ENCODE measurements around the gene KCTD7. TPM values are rescaled to one million over a fixed set of nuclear protein-coding genes. Genes with fewer than 3 reads are reported as not detected.

The KCTD7 gene
- total and polyA plus RNA-seq, 2 of the 13 experiments (the other 11 are each of a cell fraction or from before 2014, with no cell fraction given) = 7.3 to 13.5 TPM

DNA sequence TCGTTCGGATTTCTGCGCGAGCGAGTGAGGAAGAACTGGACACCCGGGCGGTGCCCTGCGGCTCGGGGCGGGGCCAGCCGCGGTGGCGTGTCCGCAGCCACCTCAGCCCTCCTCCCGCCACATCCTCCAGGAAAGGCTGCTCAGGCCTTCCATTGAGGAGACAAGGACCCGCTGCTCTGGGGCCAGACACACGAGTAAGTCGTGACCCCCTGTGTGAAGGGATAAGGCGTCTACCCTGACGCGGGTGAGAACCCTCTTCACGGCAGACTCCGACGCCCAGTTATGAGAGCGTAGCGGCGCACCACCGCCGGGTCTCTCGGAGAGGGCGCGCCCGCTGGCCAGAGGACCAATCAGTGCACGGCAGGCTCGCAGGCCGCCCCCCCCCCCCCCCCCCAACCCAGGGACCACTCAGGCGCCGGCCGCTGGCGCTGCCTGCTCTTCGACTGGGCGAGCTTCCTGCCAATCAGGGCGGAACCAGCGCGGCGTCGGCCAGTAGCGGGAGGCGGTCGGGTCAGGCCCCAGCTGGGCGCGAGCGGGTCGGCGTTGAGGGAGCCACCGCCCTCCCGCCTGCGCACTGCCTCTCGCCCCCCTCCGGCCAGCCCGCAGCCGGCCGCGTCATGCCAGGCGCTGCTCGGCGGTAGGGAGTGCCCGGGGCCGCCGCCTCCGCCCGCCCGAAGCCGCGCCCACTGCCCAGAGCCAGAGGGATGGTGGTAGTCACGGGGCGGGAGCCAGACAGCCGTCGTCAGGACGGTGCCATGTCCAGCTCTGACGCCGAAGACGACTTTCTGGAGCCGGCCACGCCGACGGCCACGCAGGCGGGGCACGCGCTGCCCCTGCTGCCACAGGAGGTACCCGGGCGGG lies at the start of gene KCTD7 (continued):
- TF ChIP-seq KAT7 (CRISPR knock-in tag; IDR thresholded peaks at IDR 0.05; ENCODE audit: borderline replicate concordance) (peak; percentile 61; the same call in 1 of the 2 replicates), ZBTB42 (CRISPR knock-in tag; IDR thresholded peaks at IDR 0.05) (no peak), ZFP62 (CRISPR knock-in tag; IDR thresholded peaks at IDR 0.05) (no peak), ZNF883 (CRISPR knock-in tag; IDR thresholded peaks at IDR 0.05; ENCODE audit: not compliant biosample characterization) (no peak), PHF20 (CRISPR knock-in tag; IDR thresholded peaks at IDR 0.05) (peak; percentile 30; the same call in 1 of the 2 replicates), ZFX (CRISPR knock-in tag; IDR thresholded peaks at IDR 0.05; ENCODE audit: low read depth) (peak; percentile 92), SP4 (CRISPR knock-in tag; IDR thresholded peaks at IDR 0.05) (peak; percentile 69), ZKSCAN1 (IDR thresholded peaks at IDR 0.05; ENCODE audit: low read length) (no peak), ZNF136 (CRISPR knock-in tag; IDR thresholded peaks at IDR 0.05; ENCODE audit: low read depth) (0 out of 2 replicates have a peak, but pooled peaks have one; percentile 71), EEA1 (CRISPR knock-in tag; IDR thresholded peaks at IDR 0.05; ENCODE audit: borderline replicate concordance) (no peak), TOPORS (CRISPR knock-in tag; IDR thresholded peaks at IDR 0.05) (peak; percentile 72; the same call in 1 of the 2 replicates), RNF2 (conservative IDR thresholded peaks at IDR 0.05; ENCODE audit: low read depth) (no peak), ZNF746 (CRISPR knock-in tag; IDR thresholded peaks at IDR 0.05) (peak; percentile 83), SOX5 (CRISPR knock-in tag; IDR thresholded peaks at IDR 0.05; ENCODE audit: borderline replicate concordance) (no peak), HMG20B (CRISPR knock-in tag; conservative IDR thresholded peaks at IDR 0.05) (no peak)
- TF ChIP-seq, protein P1, sequence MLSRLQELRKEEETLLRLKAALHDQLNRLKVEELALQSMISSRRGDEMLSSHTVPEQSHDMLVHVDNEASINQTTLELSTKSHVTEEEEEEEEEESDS (CRISPR knock-in tag; IDR thresholded peaks at IDR 0.05; ENCODE audit: borderline replicate concordance) = 0 out of 2 replicates have a peak, but pooled peaks have one; percentile 32
- TF ChIP-seq, protein P2, sequence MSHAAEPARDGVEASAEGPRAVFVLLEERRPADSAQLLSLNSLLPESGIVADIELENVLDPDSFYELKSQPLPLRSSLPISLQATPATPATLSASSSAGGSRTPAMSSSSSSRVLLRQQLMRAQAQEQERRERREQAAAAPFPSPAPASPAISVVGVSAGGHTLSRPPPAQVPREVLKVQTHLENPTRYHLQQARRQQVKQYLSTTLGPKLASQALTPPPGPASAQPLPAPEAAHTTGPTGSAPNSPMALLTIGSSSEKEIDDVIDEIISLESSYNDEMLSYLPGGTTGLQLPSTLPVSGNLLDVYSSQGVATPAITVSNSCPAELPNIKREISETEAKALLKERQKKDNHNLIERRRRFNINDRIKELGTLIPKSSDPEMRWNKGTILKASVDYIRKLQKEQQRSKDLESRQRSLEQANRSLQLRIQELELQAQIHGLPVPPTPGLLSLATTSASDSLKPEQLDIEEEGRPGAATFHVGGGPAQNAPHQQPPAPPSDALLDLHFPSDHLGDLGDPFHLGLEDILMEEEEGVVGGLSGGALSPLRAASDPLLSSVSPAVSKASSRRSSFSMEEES (CRISPR knock-in tag; IDR thresholded peaks at IDR 0.05) = no peak
- TF ChIP-seq, protein P3, sequence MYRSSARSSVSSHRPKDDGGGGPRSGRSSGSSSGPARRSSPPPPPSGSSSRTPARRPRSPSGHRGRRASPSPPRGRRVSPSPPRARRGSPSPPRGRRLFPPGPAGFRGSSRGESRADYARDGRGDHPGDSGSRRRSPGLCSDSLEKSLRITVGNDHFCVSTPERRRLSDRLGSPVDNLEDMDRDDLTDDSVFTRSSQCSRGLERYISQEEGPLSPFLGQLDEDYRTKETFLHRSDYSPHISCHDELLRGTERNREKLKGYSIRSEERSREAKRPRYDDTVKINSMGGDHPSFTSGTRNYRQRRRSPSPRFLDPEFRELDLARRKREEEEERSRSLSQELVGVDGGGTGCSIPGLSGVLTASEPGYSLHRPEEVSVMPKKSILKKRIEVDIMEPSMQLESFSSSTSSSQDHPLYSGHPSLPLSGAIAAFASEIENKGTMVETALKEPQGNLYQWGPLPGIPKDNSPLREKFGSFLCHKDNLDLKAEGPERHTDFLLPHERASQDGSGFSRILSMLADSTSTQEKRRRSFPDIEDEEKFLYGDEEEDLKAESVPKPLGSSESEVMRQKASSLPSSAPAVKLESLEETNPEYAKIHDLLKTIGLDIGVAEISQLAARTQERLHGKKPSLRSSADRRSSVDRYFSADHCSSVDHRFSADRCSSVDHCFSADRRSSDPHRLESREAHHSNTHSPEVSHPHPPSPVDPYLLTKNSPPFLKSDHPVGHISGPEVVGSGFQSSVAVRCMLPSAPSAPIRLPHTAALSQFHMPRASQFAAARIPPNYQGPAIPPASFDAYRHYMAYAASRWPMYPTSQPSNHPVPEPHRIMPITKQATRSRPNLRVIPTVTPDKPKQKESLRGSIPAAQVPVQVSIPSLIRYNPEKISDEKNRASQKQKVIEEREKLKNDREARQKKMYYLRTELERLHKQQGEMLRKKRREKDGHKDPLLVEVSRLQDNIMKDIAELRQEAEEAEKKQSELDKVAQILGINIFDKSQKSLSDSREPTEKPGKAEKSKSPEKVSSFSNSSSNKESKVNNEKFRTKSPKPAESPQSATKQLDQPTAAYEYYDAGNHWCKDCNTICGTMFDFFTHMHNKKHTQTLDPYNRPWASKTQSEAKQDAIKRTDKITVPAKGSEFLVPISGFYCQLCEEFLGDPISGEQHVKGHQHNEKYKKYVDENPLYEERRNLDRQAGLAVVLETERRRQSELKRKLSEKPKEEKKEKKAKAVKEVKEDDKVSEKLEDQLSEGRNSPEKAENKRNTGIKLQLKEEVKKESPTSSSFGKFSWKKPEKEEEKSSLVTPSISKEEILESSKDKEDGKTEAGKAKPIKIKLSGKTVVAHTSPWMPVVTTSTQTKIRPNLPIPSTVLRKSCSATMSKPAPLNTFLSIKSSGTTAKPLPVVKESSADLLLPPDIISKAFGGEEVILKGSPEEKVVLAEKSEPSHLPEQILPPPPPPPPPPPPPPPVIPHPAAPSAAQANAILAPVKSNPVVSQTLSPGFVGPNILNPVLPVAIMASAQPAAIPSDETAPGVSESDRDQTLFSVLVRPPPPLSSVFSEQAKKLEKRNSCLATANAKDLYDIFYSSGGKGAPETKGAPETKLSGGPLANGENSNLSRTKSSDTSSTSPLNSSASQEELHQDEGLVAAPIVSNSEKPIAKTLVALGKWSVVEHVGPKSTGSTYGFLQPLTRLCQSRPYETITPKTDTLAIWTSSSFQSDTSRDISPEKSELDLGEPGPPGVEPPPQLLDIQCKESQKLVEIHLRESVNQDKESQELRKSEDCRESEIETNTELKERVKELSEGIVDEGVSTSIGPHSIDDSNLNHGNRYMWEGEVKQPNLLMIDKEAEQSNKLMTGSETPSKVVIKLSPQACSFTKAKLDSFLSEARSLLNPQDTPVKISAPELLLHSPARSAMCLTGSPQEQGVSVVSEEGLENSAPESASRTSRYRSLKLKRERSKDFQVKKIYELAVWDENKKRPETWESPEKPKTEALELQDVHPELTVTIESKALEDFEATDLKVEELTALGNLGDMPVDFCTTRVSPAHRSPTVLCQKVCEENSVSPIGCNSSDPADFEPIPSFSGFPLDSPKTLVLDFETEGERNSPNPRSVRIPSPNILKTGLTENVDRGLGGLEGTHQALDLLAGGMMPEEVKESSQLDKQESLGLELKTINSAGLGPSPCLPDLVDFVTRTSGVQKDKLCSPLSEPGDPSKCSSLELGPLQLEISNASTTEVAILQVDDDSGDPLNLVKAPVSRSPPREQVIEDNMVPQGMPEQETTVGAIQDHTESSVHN (CRISPR knock-in tag; IDR thresholded peaks at IDR 0.05) = no peak
- TF ChIP-seq, protein P4, sequence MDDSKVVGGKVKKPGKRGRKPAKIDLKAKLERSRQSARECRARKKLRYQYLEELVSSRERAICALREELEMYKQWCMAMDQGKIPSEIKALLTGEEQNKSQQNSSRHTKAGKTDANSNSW (CRISPR knock-in tag; IDR thresholded peaks at IDR 0.05; ENCODE audit: borderline replicate concordance) = peak; percentile 23; the same call in 1 of the 2 replicates

Data from HepG2 (cell line).